Measurements from ENCODE around the gene LRMDA. TPM values are rescaled to one million over a fixed set of nuclear protein-coding genes. Genes with fewer than 3 reads are reported as not detected.

Gene LRMDA
- total and polyA plus RNA-seq, 2 of the 8 experiments (the other 6 are each of a cell fraction or from before 2014, with no cell fraction given), result 0.86 to 2.8 TPM

DNA sequence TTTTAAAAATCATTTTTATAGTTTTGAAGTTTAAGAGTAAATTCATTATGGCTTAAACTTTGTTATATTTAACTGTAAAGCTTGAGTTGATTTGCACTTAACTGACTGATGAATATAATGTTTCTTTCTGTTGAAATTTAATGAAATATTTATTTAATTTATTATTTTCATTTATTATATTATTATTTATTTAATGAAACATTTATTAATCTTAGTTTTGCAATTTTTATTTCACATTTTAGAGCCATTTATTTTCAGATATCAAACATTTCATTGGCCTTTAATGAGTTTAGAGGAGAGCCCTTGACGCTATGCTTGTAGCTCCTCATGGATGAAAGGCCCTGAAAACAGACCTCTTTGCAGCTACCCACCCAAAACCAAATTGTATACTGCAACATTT is 570.0 kb downstream of the LRMDA start:
- no peak overlapping the region for H3K27ac ChIP-seq (ENCODE audit: low read depth, low read length)
- H2BK15ac ChIP-seq (ENCODE audit: low read length), result no peak overlapping the region
- no peak overlapping the region for H3K56ac ChIP-seq (replicated peaks; ENCODE audit: insufficient read length, low read depth, low read length)
- H3K79me1 ChIP-seq (ENCODE audit: low read depth, low read length), result no peaks in the 10 kb centered on the region
- no peak overlapping the region for H4K5ac ChIP-seq (ENCODE audit: insufficient read length, low read depth, low read length)
- no peak overlapping the region for H2AFZ ChIP-seq (ENCODE audit: low read length)
- H3K4me1 ChIP-seq (replicated peaks in 1 of 4; ENCODE audit: control insufficient read depth in 3 of 4, insufficient read depth in 4 of 4, low read length in 3 of 4), result peaks cover 2 to 9% (median 5%) of the 10 kb centered on the region in 4 experiments; a peak in 4 of 7 replicates
- no peak overlapping the region for H2BK12ac ChIP-seq (ENCODE audit: low read depth, low read length)
- POLR2A ChIA-PET (ENCODE audit: partially characterized antibody), result no interaction called here
- no peak overlapping the region for H2BK5ac ChIP-seq (ENCODE audit: low read depth, low read length)
- H4K8ac ChIP-seq (ENCODE audit: extremely low read depth, insufficient read depth, low read length), result no peak overlapping the region
- DNase-seq (ENCODE audit: low read depth in 1 of 2, low spot score in 2 of 2), result no peak
- no peak overlapping the region for H2BK20ac ChIP-seq (ENCODE audit: low read length)
- H4K91ac ChIP-seq (replicated peaks; ENCODE audit: insufficient read length, low read length), result no peak overlapping the region
- H3K27me3 ChIP-seq (replicated peaks in 1 of 4; ENCODE audit: control insufficient read depth in 3 of 4, extremely low read depth in 1 of 4, insufficient read depth in 3 of 4, low read length in 3 of 4), result no peaks in the 10 kb centered on the region; a peak in 2 of 7 replicates
- no peaks in the 10 kb centered on the region for H3K9me3 ChIP-seq (ENCODE audit: insufficient read depth in 2 of 2, low read depth in 1 of 2, low read length in 1 of 2)
- no peaks in the 10 kb centered on the region for H3K23me2 ChIP-seq (ENCODE audit: low read depth, low read length)
- no peak overlapping the region for H2AK5ac ChIP-seq (ENCODE audit: low read depth, low read length)
- no peaks in the 10 kb centered on the region for H3K79me2 ChIP-seq (ENCODE audit: control insufficient read depth in 1 of 2, insufficient read depth in 2 of 2, low read length in 2 of 2)
- H3K9ac ChIP-seq (replicated peaks in 1 of 4; ENCODE audit: extremely low read depth in 1 of 4, low read depth in 3 of 4, low read length in 3 of 4), result no peak overlapping the region
- H3K14ac ChIP-seq (ENCODE audit: insufficient read length), result no peak overlapping the region
- no peak overlapping the region for H2BK120ac ChIP-seq (replicated peaks; ENCODE audit: low read depth, low read length)
- H3K4me2 ChIP-seq (ENCODE audit: insufficient read depth in 1 of 2, low read depth in 2 of 2, low read length in 2 of 2), result no peak overlapping the region; a peak in 1 of 4 replicates
- no peak overlapping the region for H3K4me3 ChIP-seq (ENCODE audit: extremely low read depth in 1 of 4, insufficient read depth in 2 of 4, low read depth in 3 of 4, low read length in 4 of 4)
- CTCF ChIA-PET (ENCODE audit: partially characterized antibody), result interaction anchor here (0.5 kb wide), 1 partner anchor 297 kb away, joined by 3 read pairs; no protein-coding TSS in a partner anchor
- H4K20me1 ChIP-seq (replicated peaks in 1 of 2; ENCODE audit: control insufficient read depth in 1 of 2, insufficient read depth in 2 of 2, low read length in 2 of 2), result no peaks in the 10 kb centered on the region
- TF ChIP-seq CHD2 (IDR thresholded peaks at IDR 0.05; ENCODE audit: low read length) (no peak), CBX5 (IDR thresholded peaks at IDR 0.05; ENCODE audit: low read depth, low read length) (no peak), RFX5 (IDR thresholded peaks at IDR 0.05; ENCODE audit: borderline replicate concordance, low read depth, low read length) (no peak)
- no peak overlapping the region for H3K23ac ChIP-seq (ENCODE audit: insufficient read length)
- no peaks in the 10 kb centered on the region for H3K36me3 ChIP-seq (ENCODE audit: control insufficient read depth in 2 of 4, insufficient read depth in 4 of 4, low read length in 3 of 4)
- no peak overlapping the region for H3K18ac ChIP-seq (ENCODE audit: extremely low read depth, low read length)
- 100% methylated on average over 1 of the region's 1 CpG; no CpG with 5 or more reads in 1 of the 2 experiments for WGBS, 2 experiments (ENCODE audit: extremely low coverage in 1 of 2, insufficient coverage in 1 of 2, insufficient read length in 1 of 2, insufficient replicate concordance in 2 of 2, low coverage in 1 of 2, low lambda C conversion rate in 2 of 2, missing lambda C conversion rate in 1 of 2)
- FAIRE-seq, result no peak
- no peak overlapping the region for H3K4ac ChIP-seq (replicated peaks; ENCODE audit: insufficient read length, low read depth, low read length)
